HAP-1 (cell line): ENCODE results near the gene PHACTR3.

Experiments used
- DNase-seq, 2 experiments: peaks; one replicate each; pipeline ENCODE4 v3.0.0-alpha.2; 2016 to 2020; ENCODE audit warnings: low spot score in 2 of 2
- H3K27me3 ChIP-seq: fragments of 250-450 bp; sonication (Bioruptor Pico); 2 replicates; pipeline ENCODE4 v1.5.1; 2020; ENCODE audit warnings: low read depth, mild to moderate bottlenecking, moderate library complexity
- H3K36me3 ChIP-seq: fragments of 250-450 bp; sonication (Bioruptor Pico); replicated peaks from 2 replicates; pipeline ENCODE4 v1.5.1; 2020; ENCODE audit warnings: mild to moderate bottlenecking
- H3K4me1 ChIP-seq: fragments of 250-450 bp; sonication (Bioruptor Pico); 2 replicates; pipeline ENCODE4 v1.5.1; 2020; ENCODE audit warnings: mild to moderate bottlenecking
- H3K4me3 ChIP-seq: fragments of 250-450 bp; sonication (Bioruptor Pico); 2 replicates; pipeline ENCODE4 v1.5.1; 2020; ENCODE audit warnings: mild to moderate bottlenecking, moderate library complexity
- H3K9me3 ChIP-seq: fragments of 250-450 bp; sonication (Bioruptor Pico); 2 replicates; pipeline ENCODE4 v1.5.1; 2020; ENCODE audit warnings: mild to moderate bottlenecking, moderate library complexity
- in situ Hi-C: fragments of 300-500 bp; cut with MboI; formaldehyde crosslinking; loops from 3 replicates; pipeline ENCODE4 v1.14.3; 2020; ENCODE audit warnings: low sequenced_read_pairs, inconsistent platforms, mixed read lengths

The PHACTR3 gene

GRCh38 chr20:59817406-59817805, 213.1 kb downstream of the PHACTR3 start:
- Histone ChIP-seq H3K36me3 (no peaks in the 10 kb centered on the region), H3K4me3 (no peak overlapping the region), H3K27me3 (no peaks in the 10 kb centered on the region), H3K4me1 (no peaks in the 10 kb centered on the region), H3K9me3 (no peaks in the 10 kb centered on the region)
- no peak for DNase-seq
- in situ Hi-C loops, result no loop called here

DNA sequence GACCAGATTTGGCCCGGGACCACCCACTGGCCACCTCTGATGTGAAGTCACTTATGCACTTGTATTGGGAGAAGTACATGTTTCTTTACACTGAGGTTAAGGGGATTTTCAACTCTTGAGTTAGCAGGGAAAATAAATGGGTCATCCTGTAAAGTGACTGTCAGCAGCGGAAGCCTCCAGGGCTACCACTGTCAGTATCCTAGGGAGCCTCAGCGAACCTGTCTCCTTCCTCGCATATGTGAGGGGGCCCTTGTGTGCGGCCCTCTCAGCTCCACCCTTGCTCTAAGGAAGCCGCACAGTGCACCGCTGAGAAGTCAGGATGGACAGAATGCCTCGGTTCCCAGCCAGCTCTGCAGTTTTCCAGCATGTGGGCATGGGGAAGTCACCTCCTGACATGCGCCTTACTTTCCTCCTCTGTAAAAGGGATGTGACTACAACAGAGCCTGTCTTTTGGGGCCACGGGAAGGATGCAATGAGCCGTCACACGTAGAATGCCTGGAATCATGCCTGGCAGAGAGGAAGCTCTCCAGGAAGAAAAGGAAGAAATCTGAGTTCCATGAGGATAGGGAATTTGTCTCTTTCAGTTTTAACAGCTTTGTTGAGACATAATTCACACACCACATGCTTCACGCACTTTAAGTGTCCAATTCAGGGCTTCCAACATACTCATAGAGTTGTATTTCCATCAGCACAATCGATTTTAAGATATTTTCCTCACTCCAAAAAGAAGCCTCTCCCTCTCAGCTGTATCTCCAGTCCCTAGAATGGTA, 213.7 kb downstream of the PHACTR3 start:
- H3K36me3 ChIP-seq, result no peaks in the 10 kb centered on the region
- no peaks in the 10 kb centered on the region for H3K27me3 ChIP-seq
- in situ Hi-C loops, result no loop called here

GRCh38 chr20:59818911-59819310, 214.6 kb downstream of the PHACTR3 start:
- Histone ChIP-seq H3K36me3 (no peaks in the 10 kb centered on the region), H3K27me3 (no peaks in the 10 kb centered on the region), H3K9me3 (no peaks in the 10 kb centered on the region), H3K4me3 (no peak overlapping the region), H3K4me1 (no peaks in the 10 kb centered on the region)
- in situ Hi-C loops, result no loop called here
- no peak for DNase-seq

More for the DNA sequence above, 213.7 kb downstream of the PHACTR3 start:
- Histone ChIP-seq H3K4me3 (no peak overlapping the region), H3K4me1 (no peaks in the 10 kb centered on the region), H3K9me3 (no peaks in the 10 kb centered on the region)
- no peak for DNase-seq

GRCh38 chr20:59819496-59820203, 215.3 kb downstream of the PHACTR3 start:
- no peaks in the 10 kb centered on the region for H3K36me3 ChIP-seq
- H3K9me3 ChIP-seq, result no peaks in the 10 kb centered on the region
- DNase-seq, result no peak
- in situ Hi-C loops, result no loop called here
- no peaks in the 10 kb centered on the region for H3K27me3 ChIP-seq
- no peaks in the 10 kb centered on the region for H3K4me1 ChIP-seq
- H3K4me3 ChIP-seq, result no peak overlapping the region

GRCh38 chr20:59820204-59821041, 216.1 kb downstream of the PHACTR3 start:
- Histone ChIP-seq H3K36me3 (no peaks in the 10 kb centered on the region), H3K9me3 (no peaks in the 10 kb centered on the region), H3K4me1 (no peaks in the 10 kb centered on the region), H3K27me3 (no peaks in the 10 kb centered on the region), H3K4me3 (no peak overlapping the region)
- in situ Hi-C loops, result no loop called here
- no peak for DNase-seq

- DNase-seq, result no peak
- no peaks in the 10 kb centered on the region for H3K4me1 ChIP-seq
- no peak overlapping the region for H3K4me3 ChIP-seq
- no peaks in the 10 kb centered on the region for H3K36me3 ChIP-seq
- H3K9me3 ChIP-seq, result no peaks in the 10 kb centered on the region
- no peaks in the 10 kb centered on the region for H3K27me3 ChIP-seq
- in situ Hi-C loops, result no loop called here
Measured at GRCh38 chr20:59821201-59821600, 216.9 kb downstream of the PHACTR3 start.

GRCh38 chr20:59821788-59822187, 217.4 kb downstream of the PHACTR3 start:
- H3K36me3 ChIP-seq, result no peaks in the 10 kb centered on the region
- in situ Hi-C loops, result no loop called here

GRCh38 chr20:59822291-59823029, 218.1 kb downstream of the PHACTR3 start:
- Histone ChIP-seq H3K36me3 (no peaks in the 10 kb centered on the region), H3K4me3 (no peak overlapping the region), H3K4me1 (no peaks in the 10 kb centered on the region), H3K9me3 (no peaks in the 10 kb centered on the region), H3K27me3 (no peaks in the 10 kb centered on the region)
- DNase-seq, result no peak
- in situ Hi-C loops, result no loop called here

More at GRCh38 chr20:59821788-59822187, 217.4 kb downstream of the PHACTR3 start:
- DNase-seq, result no peak
- H3K4me1 ChIP-seq, result no peaks in the 10 kb centered on the region
- no peaks in the 10 kb centered on the region for H3K9me3 ChIP-seq
- H3K27me3 ChIP-seq, result no peaks in the 10 kb centered on the region
- H3K4me3 ChIP-seq, result no peak overlapping the region

DNA sequence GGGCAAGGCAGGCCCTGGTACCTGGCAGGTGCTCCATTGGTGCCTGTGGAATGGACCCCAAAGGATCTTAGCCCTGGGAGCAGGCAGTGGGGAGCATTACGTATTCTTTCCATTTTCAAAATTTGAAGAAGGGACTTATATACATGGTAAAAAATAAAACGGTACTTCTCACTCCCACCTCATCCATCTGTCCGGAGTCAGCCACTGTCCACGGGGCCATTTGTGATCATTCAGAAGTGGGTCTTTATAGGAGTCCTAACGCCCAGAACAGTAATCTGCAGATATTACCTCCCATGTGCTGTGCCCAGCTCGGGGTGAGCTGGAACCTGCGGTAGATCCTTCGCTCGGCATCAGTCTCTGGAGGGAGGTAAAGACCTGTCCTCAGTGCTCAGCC, 218.7 kb downstream of the PHACTR3 start:
- H3K9me3 ChIP-seq, result no peaks in the 10 kb centered on the region
- in situ Hi-C loops, result no loop called here
- H3K27me3 ChIP-seq, result no peaks in the 10 kb centered on the region
- H3K4me3 ChIP-seq, result no peak overlapping the region
- no peaks in the 10 kb centered on the region for H3K36me3 ChIP-seq
- H3K4me1 ChIP-seq, result no peaks in the 10 kb centered on the region
- DNase-seq, result no peak

GRCh38 chr20:59823491-59824259, 219.3 kb downstream of the PHACTR3 start:
- no peak for DNase-seq
- H3K27me3 ChIP-seq, result no peaks in the 10 kb centered on the region
- H3K4me3 ChIP-seq, result no peak overlapping the region
- H3K36me3 ChIP-seq, result no peaks in the 10 kb centered on the region
- H3K4me1 ChIP-seq, result no peaks in the 10 kb centered on the region
- H3K9me3 ChIP-seq, result no peaks in the 10 kb centered on the region
- in situ Hi-C loops, result no loop called here

DNA sequence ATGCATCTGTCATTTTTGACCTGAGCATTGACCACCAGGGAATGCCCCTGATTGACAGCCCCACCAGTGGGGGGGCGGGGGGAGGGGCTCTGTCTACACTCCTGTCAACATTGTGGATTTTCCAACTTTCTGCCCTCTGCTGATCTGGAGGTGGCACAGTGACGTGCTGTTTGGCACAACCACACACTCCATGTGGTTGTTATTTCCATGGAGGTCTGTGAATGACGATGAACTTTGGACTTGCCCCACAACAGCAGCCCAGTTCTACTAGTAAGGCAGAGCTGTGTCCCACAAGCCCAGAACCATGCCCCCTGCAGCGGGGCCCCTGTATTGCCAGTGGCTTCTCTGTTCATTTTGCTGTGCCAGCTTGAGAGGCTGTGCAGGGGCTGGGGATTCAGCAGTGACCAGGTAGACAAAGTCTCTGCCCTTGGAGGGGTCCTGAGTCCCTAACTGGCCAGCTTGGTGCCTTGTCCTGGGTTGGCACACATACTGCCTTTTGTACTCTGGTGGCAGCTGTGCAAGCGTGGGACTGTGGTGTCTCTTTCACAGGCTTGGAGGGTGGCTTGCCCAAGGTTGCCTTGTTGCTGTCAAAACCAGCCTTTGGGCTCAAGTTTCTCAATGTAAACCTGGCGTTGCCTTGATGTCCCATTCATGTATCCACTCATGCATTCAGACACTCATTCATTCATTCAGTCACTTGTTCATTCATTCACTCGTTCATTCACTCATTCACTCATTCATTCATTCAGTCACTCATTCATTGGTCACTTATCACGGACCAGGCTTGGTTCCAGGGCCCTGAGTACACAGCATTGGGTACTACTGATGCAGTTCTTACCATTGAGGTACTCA, 220.6 kb downstream of the PHACTR3 start:
- Histone ChIP-seq H3K4me1 (no peaks in the 10 kb centered on the region), H3K36me3 (no peaks in the 10 kb centered on the region), H3K4me3 (no peak overlapping the region), H3K27me3 (no peaks in the 10 kb centered on the region), H3K9me3 (no peaks in the 10 kb centered on the region)
- in situ Hi-C loops, result no loop called here
- DNase-seq, result no peak

DNA sequence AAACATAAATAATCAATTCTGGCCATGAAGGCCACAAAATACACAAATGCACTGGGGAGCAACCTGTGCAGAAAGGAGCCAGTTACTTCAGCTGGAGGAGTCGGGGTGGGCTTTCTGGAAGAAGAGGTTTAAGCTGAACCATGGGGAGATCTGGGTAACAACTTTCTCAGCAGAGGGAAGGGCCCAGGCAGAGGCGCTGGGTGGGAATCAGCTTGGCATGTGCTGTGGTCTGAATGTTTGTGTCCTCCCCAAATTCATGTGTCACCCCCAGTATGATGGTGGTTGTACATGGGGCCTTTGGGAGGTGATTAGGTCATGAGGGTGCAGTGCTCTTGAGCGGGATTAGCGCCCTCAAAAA, 221.2 kb downstream of the PHACTR3 start:
- DNase-seq, result no peak
- Histone ChIP-seq H3K9me3 (no peaks in the 10 kb centered on the region), H3K27me3 (no peaks in the 10 kb centered on the region), H3K36me3 (no peaks in the 10 kb centered on the region), H3K4me3 (no peak overlapping the region), H3K4me1 (no peaks in the 10 kb centered on the region)
- in situ Hi-C loops, result no loop called here
